Renal cortical epithelial cell (primary cell): ENCODE results near the gene NDUFC1. TPM values are rescaled to one million over a fixed set of nuclear protein-coding genes. Genes with fewer than 3 reads are reported as not detected.
"Not testable (repeated sequence)": the region's sequence is repeated elsewhere in the genome, so short reads cannot be mapped to it uniquely, and the experiment has no call there.

Experiments
- DNase-seq: peaks from one replicate; pipeline ENCODE4 v3.0.0-alpha.2; 2011; ENCODE audit warnings: low read depth
- total RNA-seq: library from RNA; depleted of rRNA; stranded (reverse); fragments of >200 nt; gene quantifications from 2 replicates; pipeline ENCODE4 v1.2.3, GENCODE V29; 2014

NDUFC1 gene
- total RNA-seq, 1 donor from 2014 or later = 36.4 TPM

DNA sequence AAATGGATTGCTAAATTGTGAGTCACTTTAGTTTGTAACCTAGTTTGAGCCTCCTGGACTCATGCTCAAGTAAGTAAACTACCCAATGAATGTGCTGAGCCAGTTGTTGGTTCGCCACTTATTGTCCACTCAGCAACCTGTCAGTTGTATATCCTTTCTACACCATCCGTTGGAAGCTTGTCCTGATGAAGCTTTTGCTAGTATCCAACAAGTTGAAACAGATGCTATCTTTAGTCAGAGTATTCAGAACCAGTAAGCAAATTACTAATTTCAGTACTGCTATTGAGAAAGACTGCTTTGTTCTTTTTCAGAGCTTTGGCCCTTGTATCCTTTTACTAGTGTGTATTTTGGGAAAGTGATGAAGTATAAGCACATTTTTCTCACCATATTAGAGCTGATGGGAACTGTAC, 5.3 kb downstream of the NDUFC1 start:
- peak; percentile 66 for DNase-seq

DNA sequence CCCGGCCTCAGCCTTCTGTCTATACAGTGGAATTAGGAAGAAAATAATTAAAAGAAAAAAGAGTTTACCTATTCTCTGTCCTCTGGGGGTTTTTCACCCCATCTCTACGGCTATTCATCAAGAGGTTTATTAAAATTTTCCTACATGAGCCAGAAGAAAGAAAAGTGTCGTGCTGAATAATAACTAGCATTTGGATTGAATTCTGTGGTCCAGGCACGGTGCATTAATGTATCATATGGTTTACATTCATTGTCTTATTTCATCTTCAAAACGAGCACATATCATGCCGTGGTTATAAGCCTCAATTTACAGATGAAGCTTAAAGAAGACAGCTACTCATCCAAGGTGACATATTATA, 6.4 kb downstream of the NDUFC1 start:
- no peak for DNase-seq

DNA sequence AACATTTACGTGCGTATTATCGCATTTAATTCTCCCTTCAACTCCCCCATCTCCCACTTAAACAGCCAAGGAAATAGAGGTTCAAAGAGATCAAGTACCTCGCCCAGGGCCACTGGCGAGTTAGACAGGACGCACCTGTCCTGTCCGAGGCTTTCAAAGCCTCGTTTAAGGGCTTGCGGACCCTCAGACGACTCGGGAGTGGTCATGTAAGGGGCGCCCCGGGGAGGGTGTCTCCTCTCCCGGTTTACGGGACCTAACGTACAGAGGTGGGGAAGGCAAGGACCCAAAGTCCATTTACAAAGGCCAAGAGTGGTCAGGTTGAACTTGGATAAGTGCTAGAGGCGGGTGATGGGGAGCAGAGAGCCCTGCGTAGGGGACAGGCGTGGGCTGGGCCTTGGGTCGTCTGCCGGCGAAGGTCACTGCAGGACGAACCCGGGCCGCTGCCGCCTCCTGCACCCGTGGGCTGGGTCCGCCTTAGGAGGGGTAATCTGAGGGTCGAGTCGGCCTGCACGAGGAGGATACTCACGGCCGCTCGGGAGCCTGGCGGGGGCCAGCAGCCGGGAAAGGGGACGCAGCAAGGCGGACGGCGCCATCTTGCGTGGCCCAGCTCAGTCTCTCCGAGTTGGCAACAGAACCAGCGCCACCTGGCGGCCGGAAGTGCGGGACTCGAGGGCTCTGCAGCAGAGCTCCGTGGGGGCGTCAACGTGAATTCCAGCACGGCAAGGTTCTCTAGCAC, 6.9 kb downstream of the NDUFC1 start:
- DNase-seq = peak; percentile 81

DNA sequence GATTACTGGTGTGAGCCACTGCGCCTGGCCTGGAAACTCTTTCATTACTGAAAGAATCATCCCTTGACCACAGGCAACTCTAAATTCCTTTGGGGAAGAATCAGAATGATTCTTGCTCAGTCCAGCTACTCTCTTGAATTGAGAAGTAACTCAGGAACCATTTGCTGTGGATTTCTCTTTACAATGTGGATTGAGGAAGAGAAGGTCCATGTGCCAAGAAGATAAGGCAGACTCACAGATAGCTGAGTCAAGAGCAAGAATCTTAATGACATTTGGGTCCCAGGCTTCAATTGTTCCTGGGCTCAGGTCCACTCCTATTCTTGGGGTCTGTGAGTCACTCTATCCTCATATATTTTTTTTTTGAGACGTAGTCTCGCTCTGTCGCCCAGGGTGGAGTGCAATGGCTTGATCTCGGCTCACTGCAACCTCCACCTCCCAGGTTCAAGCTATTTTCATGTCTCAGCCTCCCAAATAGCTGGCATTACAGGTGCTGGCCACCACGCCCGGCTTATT, 16.0 kb downstream of the NDUFC1 start:
- no peak for DNase-seq

DNA sequence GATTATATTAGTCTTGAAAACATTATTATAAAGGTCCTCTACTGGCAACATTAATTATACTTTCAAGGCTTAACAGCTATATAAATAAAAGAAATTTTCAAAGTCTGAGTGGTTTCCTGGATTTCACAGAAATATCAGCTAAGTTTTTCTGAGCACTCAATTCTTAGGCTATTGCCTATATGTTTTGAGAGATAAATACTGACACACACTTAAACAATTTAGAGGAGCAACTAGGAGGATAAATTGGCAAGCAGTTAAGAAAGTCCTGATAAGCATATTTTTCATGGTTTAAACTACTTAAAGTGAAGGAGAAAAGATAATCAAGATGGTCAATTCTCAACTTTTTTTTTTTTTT, 19.6 kb downstream of the NDUFC1 start:
- DNase-seq = no peak

DNA sequence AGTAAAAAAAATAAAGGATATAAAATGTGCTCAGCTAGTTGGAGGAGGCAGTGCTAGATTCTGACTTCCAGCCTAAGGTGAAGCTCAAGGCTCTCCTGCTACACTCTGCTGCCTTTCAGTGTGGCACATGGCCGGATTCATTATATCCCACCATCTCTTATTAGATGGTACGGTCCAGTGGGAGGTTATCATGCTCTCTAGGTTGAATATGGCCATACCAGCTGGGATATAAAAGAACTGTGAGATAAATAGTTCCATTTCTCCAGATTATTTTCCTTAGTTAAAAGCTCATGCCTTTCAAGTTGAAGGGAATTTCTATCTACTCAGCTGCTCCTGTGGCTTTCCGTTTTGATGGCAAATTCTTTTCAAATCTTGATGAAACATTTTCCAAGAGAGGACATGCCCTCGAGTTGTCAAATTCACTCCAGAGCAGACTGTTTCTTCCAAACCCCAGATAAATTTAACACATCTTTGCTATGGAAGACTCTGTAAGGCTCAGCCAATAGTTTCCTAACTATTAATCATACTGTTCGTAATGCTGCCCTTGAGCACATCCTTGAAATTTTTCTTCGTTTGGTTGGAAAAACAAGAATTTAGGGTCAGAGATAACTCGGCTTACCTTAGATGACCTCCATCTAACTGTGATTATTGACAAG, 20.1 kb downstream of the NDUFC1 start:
- DNase-seq = no peak

DNA sequence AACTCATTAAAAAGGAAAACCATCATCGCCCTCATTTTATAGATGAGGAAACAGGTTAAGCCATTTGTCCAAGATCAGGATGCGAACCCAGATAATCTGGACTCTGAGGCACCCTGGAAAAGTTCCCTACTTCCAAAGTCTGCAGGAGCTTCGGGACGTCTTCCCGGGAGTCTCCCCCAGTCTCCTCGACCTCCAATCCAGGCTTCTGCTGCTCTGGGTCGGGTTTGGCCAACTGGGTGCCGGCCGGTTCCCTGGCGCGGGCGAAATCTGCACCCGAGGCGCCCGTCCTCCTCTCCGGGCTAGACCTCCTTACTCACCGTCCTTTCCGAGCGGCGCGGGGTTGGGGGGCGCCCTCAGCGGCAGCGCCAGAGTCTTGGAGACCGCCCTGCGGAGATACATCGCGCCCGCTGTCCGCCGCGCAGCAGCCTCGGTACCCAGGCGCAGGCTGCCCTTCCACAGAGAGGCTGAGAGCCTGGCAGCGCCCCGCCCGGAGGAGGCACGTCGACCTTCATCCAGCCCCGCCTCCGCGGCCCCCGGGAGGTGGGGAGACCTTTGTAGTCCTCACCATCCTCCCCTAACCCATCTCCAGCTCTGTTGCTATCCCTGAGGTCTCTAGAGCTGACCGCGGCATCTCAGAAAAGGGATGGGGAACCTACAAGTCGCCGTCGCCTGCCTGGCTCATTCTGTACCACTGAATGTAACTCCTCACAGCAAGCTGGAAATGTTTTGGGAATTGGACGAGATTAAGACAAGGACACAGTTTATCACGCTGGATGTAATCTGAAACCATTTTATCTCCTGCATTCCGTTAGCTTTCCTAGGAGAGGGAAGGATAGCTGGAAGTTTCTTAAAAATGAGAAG, 22.3 kb downstream of the NDUFC1 start, which contains the start of gene MGARP:
MGARP (minus strand) TSS at position 466 of the 861 bp plus-strand sequence; CDS start at position 399, 67 bp downstream.
- DNase-seq = no peak

DNA sequence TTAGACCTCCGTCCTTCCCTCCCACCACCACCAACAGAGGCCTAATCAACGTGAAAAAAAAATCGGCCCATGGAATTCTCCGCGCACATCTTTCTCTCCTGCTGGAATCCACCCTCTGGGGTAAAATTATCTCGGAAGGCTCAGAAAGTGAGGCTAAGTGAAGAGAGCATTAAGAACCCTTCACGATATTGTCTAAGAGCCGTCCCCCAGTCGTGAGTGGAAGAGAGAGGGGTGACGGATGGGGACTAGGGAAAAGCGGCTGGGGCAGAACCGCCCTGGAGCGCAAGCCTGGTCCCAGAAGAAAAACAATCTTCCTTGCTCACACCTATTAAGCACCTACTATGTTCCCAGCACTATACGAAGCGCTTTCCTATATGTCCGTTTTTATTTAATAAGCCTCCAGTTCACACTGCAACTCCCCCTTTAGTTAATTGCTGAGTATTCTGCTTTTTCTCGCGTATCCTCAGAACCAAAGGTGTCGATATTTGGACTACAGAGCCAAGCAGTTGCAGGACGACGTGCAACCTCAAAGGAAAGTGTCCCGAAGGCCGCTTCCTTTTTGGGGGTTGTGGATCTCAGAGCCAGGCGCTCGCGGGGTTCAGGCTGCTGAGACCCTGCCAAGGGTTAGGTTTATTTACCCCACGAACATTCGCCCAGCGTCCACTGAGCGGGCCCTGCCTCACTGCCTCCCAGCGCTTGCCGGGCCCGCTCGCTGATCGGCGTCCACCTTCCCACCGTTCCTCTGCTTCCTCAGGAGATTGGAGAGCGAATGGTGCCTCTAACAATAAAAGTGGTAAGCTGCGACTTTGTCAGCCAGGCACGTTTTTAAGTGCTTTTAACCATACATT, 23.1 kb downstream of the NDUFC1 start:
- no peak for DNase-seq

DNA sequence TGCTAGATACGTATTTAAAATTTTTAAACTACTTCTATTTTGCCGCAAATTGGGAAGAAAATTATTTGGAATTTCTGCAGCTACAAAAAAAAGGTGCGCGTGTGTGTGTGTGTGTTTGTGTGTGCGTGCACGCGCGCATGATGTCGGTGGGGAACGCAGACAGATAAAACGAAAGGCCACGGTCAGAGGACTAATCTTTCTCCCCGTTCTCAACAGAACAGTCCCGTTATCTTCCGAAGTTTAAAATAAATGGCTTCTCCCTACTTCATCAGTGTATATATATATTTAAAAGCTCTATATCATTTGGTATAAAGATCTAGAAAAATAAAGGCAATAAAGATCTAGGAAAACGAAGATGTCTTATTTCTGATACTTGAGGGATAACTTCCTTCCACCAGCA, 23.8 kb downstream of the NDUFC1 start:
- DNase-seq = no peak

DNA sequence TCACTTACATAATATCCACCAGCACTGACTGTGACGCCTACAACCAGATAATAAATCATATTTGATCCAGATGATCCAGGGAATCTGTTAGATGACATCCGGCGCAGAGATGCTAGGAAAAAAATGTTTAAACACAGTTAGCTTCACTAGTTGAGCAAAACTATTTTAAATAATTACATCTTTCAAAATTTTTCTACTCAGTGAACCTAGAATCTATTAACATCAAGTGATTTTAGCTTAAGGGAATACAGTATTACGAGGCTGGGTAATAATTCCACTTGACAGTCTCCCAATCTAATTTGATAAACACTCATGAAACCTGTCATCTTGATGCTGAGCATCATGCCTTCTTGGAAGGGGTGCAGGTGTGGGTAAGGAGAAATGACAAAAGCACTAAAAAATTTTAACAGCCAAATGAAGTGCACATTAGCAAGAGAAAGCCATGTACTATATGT, 27.0 kb downstream of the NDUFC1 start:
- no peak for DNase-seq

DNA sequence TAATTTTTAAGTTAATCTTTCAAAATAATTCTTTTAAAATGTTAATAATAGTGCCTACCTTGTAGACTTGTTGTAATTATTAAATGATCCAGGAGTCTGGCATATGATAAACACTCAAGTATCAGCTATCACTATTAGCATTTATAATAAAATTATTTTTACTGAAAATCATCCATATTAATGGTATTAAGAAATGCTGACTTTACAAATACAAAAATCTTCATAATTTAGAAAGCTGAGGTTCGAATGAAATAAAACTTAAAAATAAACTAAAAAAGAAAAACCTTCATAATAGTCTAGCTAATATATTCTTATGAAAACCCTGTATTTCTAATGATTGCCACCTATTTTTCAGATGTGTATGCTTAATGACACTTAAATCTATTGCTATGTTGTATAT, 27.5 kb downstream of the NDUFC1 start:
- no peak for DNase-seq

DNA sequence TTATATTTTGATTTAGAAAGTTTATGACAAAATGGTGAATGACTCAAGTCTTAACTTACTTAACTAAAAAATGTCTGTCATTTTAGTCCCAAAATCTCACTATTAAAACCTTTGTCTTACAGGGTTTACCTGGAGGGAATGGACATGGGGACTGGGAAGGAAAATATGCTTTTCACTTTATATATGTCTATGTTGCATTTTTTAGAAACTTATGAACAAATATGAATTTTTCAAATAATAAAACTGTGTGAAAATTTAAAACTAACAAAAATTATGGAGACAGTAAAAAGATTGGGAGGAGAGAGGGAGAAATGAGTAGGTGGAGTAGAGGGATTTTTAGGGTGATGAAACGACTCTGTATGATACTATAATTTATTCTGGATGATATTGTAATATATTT, 28.4 kb downstream of the NDUFC1 start:
- DNase-seq = no peak

DNA sequence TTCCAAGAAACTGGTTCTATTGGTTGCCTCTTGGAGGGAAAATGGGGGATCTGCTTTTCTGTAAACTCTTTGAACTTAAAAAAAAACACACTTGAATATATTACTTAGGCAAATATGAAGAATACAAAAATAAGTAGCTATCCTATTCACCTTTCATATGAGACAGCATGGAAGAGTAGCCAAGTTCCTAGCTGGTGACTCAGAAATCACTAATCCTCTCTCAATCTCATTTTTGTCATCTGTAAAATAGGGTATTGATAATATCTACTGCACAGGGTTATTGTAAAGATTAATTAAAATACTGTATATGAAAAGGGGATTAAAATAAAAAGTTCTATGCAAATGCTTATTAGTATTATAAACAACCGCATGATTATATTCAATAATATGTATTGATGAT, 35.0 kb downstream of the NDUFC1 start:
- no peak for DNase-seq

DNA sequence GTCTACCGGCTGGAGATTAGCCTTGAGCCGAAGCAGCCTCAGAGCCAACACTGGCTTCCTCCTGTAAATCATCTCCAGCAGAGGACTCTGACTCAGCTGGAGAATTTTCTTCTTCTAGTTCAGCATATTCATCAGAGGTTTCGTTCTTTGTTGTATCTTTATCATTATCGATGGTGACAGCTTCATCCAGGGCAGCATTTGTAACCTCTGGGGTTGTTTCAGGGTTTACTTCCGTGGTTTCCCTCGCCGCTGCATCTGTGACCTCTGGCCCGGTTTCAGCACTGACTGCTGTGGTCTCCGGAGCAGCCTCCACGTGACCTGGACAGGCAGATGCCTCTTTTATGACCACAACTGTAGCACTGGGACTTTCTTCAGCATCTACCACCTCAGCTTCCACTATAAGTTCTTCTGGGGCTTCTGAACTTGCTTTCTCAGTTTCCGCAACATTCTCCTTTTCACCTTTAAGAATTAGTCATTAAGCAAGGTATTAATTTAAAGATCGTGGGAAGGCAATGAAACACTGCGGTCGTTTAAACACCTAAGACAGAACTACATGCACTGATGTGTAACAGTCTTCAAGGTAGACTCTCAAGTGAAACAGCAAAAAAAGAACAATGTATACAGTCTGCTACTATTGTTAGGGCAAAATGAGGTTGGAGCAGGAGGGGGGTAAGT, 35.6 kb downstream of the NDUFC1 start:
- DNase-seq = peak; percentile 78

DNA sequence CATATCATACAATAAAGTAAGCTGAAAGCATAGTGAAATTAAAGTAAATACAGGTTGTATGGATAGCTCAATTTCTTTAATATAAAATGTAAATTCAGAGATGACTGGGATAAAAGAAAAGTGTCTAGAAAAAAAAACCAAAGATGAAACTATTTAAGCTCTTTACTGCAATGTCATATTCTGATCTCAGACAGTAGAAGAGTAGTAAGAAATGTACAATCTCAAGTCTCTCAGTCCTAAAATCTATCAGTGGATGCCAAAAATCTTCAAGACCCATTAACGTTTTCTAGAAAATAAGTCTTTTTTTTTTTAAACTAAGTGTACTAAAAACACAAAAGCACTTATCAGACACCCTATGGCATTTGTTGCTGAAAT, 36.1 kb downstream of the NDUFC1 start:
- no peak for DNase-seq

DNA sequence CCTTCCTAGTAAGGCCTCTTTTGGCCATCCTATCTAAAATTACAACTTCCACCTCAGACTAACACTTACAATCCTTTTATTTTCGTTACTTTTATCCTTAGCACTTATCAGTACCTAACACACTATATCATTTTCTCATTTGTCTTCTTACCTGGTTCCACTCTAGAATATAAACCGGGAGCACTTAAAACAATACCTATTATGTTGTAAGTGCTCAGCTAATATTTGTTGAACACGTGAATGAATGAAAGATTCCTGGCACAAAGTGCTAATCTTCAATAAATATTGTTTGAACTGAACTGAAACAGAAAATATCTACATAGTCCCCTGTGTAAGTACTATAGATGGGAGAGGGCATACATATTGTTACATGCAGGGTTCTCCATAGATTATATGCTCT, 36.6 kb downstream of the NDUFC1 start:
- DNase-seq = no peak

DNA sequence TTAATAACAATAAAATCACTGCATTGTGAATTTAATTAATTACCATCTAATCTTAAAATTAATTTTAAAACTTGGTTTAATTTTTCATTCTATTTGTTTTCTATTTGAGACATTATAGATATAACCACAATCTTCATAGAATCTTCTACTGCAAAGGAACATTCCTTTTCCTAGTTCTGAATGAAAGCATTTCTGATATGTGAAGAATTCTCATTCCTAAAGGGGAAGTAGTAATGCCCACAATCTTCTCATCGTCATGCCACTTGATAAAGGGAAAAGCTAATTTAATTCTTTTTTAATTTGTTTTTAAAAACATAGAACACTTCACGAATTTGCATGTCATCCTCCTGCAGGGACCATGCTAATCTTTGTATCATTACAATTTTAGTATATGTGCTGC, 45.9 kb downstream of the NDUFC1 start:
- DNase-seq = no peak

DNA sequence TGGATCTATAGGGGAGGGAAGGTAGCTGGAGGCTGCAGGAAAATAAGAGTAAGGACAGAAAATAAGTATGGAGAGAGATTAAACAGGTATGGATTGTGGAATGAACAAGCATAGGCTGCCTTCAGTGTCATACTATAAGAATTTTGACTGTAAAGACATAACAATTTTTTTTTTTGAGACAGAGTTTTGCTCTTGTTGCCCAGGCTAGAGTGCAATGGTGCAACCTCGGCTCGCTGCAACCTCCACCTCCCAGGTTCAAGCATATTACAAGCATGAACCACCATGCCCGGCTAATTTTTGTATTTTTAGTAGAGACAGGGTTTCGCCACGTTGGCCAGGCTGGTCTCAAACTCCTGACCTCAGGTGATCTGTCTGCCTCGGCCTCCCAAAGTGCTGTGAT, 46.7 kb downstream of the NDUFC1 start:
- DNase-seq = not testable (repeated sequence)

DNA sequence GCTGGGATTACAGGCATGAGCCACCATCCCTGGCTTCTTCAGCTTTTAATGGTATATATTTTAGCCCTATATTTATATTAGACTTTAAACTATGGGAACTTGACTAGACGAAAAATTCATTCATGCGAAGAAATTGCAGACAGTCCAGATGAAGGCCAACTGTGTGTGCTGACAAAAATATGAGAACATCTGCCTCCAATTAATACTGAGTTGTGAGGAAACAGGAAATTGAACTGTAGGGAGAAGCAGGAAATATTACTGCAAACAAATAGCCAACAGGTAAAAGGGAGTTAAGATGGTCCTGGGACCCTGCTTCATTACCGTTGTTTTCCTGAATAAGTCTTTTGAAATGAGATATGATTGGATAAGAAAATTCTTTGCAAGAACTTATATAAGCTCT, 48.6 kb downstream of the NDUFC1 start:
- DNase-seq = no peak

DNA sequence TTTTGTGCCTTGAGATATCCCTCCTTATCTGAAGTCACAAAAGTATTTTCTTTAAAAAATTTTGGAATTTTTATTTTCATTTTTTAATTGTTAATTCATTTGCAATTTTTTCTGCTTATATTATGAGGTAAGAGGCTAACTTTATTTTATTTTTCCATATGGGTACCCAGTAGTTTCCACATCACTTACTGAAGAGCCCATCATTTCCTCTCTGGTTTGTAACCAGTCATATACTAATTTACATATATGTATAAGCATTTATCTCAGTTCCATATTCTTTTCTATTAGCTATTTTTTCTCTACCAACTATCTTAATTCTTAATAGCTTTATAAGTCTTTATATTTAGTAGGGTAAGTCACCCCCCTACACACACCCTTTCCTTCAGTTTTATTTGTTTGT, 49.2 kb downstream of the NDUFC1 start:
- no peak for DNase-seq

DNA sequence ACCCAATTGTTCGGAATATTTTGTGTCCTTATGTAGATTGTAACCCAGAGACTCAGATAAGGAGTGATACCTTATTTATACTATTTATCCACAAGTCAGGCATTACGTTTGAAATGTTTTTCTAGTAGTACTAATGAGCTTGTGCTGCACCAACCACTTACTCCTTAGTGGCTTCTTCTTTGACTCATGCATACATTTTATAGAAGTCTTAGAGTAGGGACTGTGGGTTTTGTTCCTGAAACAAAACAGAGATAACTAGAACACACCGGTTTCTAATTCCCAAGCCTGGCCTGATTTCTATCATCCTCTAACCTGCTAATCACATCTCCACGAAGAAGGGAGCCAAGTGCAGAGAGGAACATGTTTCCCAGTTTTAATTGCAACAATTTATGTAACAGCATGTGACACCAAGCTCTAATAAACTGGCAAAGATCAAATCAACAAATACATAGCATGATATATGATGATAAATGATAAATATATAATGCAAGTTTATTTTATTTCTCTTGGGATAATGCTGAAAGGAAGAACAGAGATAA, 54.5 kb downstream of the NDUFC1 start:
- no peak for DNase-seq
